GM21528 (cell line): ENCODE measurements around the gene CNOT6L.

Source experiments
- ATAC-seq: cut with Tn5 transposase; IDR thresholded peaks from one replicate; pipeline ENCODE4 v1.9.1; 2021; ENCODE audit warnings: mild to moderate bottlenecking, moderate library complexity; ENCODE audit not compliant: unreplicated experiment, low FRiP score

Gene CNOT6L

GRCh38 chr4:77715414-77716290, 103.5 kb downstream of the CNOT6L start:
- no peak for ATAC-seq

DNA sequence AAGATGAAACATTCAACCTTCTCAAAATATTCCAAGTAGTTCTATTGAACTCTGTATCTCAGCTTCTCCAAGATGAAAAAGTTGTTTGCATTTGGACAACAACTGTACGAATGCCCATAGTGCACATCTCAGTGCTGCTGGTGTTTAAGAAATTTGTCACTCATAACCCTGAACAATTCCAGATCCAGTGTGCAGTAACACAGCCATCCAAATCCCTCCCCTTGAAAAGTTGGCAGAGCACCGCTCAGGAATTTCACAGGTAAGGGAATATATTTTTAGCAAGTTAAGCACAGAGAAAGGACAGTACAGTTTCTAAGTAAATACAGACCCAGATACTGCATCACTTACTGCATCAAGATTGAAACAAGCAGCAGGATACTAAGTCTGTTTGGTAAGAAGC, 104.7 kb downstream of the CNOT6L start:
- ATAC-seq, result no peak

GRCh38 chr4:77713884-77714283, 105.3 kb downstream of the CNOT6L start:
- no peak for ATAC-seq

- ATAC-seq, result no peak
Observed at GRCh38 chr4:77712675-77713074, 106.5 kb downstream of the CNOT6L start.

- ATAC-seq, result no peak
Observed at GRCh38 chr4:77711469-77711868, 107.7 kb downstream of the CNOT6L start.

DNA sequence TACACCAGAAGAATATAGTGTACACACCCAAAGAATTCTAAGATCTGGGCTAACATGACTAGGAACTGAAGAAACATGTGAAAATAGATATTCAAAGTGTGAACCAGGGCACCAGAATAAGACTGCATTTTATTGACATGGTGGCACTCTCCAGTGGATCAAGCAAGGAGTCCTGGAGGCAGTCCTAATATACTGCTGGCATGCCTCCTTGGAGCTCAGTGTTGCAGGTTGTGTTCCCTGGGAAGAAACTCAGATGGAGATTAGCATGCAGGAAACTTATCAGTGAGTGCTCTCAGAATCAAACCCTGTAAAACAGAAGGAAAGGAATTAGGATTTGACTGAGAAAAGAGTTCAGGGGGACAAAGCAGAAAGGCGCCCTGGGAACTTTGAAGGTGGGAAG, 108.5 kb downstream of the CNOT6L start:
- no peak for ATAC-seq

- no peak for ATAC-seq
Observed at GRCh38 chr4:77710059-77710458, 109.1 kb downstream of the CNOT6L start.

DNA sequence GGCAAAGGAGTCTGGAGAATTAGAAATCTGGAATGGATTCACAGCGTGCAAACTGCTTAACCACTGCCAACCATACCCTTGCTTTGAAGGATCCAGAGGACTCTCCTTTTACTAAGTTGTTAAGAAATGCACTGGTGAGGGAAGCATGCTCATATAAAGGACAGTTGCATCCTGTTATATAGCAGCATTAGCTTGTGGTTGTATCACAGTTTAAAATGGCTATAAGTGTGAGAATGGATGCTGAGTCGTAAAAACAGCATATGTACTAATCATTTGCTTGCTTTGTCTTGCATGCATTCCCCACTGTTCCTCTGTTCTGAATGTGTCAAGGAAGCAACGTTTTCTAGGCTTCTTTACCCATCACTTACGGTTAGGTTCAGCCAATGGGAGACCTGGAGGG, 112.5 kb downstream of the CNOT6L start:
- no peak for ATAC-seq

DNA sequence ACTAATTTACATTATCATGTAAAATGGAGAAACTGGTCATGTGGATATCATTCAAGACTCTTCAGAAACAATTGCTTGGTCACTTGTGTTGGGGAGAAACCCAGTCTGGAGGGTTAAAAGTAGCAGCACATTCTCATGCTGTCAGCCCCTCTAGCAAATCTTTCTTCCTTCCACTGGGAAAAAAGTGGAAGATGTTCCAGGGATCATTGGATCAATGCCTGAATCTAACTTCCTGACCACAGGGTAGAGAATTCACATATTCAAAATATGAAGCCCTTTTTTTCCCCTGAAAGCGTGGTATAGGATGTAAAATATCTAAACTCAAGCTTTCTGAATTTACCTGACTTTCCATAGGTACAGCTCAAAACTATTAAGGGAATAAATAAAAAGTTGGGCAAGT, 115.5 kb downstream of the CNOT6L start:
- ATAC-seq, result no peak

- no peak for ATAC-seq
Observed at GRCh38 chr4:77701121-77701520, 118.0 kb downstream of the CNOT6L start.

- ATAC-seq, result no peak
Observed at GRCh38 chr4:77699731-77700210, 119.4 kb downstream of the CNOT6L start.

DNA sequence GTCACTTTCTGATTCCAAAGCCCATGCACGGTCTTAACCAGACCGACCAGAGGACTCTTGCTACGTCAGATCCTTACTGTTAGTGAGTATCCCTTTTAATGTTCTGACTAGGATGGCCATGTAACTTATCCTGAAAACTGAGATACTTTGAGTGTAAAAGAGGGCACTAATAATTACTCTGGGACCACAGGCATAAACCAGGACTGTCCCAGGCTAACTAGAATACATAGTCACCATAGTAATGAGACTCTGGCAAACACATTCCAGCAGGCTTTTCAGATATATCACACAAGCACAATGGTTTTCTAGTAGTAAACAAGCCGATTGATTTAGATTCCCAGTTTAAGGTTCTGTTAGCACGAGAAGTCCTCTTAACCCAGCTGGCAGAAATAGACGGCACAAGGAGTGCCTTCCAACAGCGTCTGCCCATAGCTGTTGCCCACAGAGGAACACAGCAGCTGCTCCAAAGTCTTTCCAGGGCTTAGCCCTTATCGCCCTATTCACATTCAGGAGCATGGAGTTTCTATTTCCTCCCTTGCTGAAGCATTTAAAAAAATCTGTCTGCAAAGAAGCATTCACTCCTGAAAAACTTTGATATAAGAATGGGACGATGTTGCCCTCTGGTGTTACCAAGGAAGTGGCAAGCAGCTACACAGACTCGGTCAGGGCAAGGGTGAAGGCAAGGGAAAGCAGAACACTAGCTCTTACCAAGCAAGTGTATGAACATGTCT, 121.1 kb downstream of the CNOT6L start:
- no peak for ATAC-seq

- no peak for ATAC-seq
Observed at GRCh38 chr4:77695774-77696173, 123.4 kb downstream of the CNOT6L start.

DNA sequence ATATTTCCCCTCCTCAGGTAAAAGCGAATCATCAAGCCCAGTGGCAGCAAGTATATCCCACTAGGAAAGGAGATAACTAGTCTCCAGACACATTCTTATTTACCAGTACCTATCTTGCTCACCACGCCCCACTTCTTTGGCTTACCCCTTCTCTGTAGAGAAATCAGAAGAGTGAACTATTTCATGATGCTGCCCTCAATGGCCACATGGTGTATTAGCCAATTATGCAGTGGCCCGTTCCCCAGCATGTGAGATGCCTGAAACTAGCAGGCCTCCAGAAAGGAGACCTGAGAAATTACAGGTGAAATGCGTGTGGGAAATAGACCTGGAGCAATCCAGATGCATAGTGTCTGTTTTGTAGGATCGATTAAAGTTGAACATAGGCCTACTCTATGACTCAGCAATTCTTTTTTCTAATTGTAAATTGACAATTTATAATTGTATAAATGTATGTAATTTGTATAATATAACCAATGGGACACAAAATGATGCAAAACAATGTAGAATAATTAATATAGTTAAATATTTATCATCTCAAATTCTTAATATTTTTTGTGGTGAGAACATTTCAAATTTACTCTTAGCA, 126.2 kb downstream of the CNOT6L start:
- ATAC-seq, result no peak

- ATAC-seq, result no peak
Observed at GRCh38 chr4:77681792-77682191, 137.4 kb downstream of the CNOT6L start.

DNA sequence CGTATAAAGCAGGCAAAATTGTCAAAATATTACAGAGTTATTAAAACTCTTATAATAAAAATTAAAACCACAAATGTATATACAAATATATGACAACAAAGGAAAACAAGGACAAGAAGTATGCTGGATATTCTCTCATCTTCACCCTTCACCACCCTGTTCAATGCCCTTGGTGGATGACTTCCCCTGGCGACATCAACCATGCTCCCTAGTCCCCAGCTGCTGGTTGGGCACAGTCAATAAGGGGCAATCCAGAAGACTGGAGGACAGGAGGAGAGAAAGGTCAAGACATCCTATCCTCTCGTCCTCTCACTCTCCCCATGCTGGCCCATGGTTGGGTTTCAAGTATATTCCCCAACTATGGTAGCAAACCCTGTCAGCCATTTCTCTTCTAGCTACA, 142.3 kb downstream of the CNOT6L start:
- no peak for ATAC-seq

GRCh38 chr4:77671051-77671450, 148.1 kb downstream of the CNOT6L start:
- ATAC-seq, result no peak

DNA sequence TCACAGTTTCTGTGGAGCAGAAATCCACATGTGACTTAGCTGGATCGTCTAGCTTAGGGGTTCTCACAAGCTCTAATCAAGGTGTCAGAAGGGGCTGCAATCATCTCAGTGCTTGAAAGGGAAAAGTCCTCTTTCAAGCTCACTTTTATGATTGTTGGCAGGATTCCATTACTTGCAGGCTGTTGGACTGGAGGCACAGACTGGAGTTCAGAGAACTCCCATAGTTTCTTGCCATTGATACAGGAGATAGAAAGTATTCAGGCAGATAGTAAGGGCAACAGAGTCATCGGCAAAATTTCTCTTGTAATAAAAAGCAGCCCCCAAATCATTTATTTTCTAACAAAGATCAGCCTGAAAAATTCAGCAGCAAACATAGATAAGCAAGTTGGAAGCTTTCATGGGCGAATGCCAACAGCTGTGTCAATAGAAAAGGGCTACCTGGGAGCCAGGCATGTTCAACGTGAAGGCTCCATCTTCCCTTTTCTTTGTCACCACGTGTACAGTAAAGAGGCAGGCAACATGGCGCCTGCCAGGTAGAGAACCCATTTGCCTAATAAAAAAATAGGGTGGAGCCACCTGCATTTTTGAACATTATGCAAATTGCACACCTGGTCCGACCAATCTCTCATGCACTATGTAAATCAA, 149.1 kb downstream of the CNOT6L start:
- ATAC-seq, result no peak

DNA sequence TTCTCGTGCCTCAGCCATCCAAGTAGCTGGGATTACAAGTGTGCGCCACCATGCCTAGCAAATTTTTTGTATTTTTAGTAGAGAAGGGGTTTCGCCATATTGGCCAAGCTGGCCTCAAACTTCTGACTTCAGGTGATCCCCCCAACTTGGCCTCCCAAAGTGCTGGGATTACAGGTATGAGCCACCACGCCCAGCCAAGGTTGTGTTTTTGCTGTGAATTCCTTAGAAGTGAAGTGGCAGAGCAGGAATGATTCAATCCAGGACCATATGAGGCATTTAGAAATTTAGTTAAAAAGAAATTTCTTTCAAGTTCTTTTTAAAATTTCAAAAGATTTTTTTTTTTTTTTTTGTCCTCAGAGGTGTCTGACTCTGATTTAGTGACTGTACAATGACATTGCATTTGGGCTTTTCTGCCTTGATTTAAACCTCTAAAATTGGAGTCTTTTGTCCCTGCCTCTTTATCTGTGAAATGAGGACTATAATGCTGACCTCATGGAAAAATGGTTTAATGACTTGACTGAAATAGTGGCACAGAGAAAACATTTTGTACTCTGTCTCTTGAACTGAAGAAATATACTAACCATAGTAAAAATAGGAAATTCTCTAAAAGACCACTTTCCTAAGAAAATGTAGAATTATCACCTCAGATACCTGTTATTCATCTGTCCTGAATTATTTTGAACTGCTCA, 153.6 kb downstream of the CNOT6L start:
- ATAC-seq, result no peak
